HG03280 (cell line): ENCODE results near the gene SPZ1.
"Not testable (repeated sequence)": the region's sequence is repeated elsewhere in the genome, so short reads cannot be mapped to it uniquely, and the experiment has no call there.

Experiments used
- ATAC-seq: cut with Tn5 transposase; IDR thresholded peaks from one replicate; pipeline ENCODE4 v1.9.1; 2021; ENCODE audit warnings: mild to moderate bottlenecking, moderate library complexity; ENCODE audit not compliant: unreplicated experiment

The SPZ1 gene

GRCh38 chr5:80337379-80337778 lies 17.6 kb downstream of the SPZ1 start:
- ATAC-seq: no peak

- no peak for ATAC-seq
Observed at GRCh38 chr5:80339116-80339515, 19.3 kb downstream of the SPZ1 start.

GRCh38 chr5:80341016-80341775 lies 21.4 kb downstream of the SPZ1 start:
- no peak for ATAC-seq

- no peak for ATAC-seq
Observed at GRCh38 chr5:80343067-80343466, 23.3 kb downstream of the SPZ1 start.

- no peak for ATAC-seq
Observed at GRCh38 chr5:80346055-80346454, 26.3 kb downstream of the SPZ1 start.

- ATAC-seq: no peak
Observed at GRCh38 chr5:80348171-80348570, 28.4 kb downstream of the SPZ1 start.

- ATAC-seq: not testable (repeated sequence)
Observed at GRCh38 chr5:80351019-80351418, 31.2 kb downstream of the SPZ1 start.

- ATAC-seq: no peak
Observed at GRCh38 chr5:80355686-80356085, 35.9 kb downstream of the SPZ1 start.

GRCh38 chr5:80357671-80358070 lies 37.9 kb downstream of the SPZ1 start:
- no peak for ATAC-seq

- no peak for ATAC-seq
Observed at GRCh38 chr5:80360914-80361444, 41.2 kb downstream of the SPZ1 start.

- ATAC-seq: no peak
Observed at GRCh38 chr5:80364892-80365291, 45.1 kb downstream of the SPZ1 start.

- ATAC-seq: no peak
Observed at GRCh38 chr5:80368661-80369480, 49.1 kb downstream of the SPZ1 start.

GRCh38 chr5:80369521-80369920 lies 49.7 kb downstream of the SPZ1 start:
- no peak for ATAC-seq

- ATAC-seq: no peak
Observed at GRCh38 chr5:80370390-80370789, 50.6 kb downstream of the SPZ1 start.
